ENCODE measurements around the gene PLCB2. TPM values are rescaled to one million over a fixed set of nuclear protein-coding genes. Genes with fewer than 3 reads are reported as not detected.

Gene PLCB2
- total and polyA plus RNA-seq, 7 donors, result 0.73 to 4.6 (median 2.0) TPM

GRCh38 chr15:40282869-40283614, 24.7 kb downstream of the PLCB2 start, which contains the start of gene ANKRD63:
ANKRD63 (minus strand) TSS chr15:40283064; CDS start chr15:40282586, 478 bp downstream.
- Histone ChIP-seq H3K36me3 (ENCODE audit: insufficient read depth in 1 of 2, low read depth in 1 of 2) (no peaks in the 10 kb centered on the region), H3K27me3 (ENCODE audit: insufficient read depth in 3 of 3, low read length in 2 of 3) (peaks cover 0 to 51% (median 34%) of the 10 kb centered on the region in 3 donors), H3K4me1 (peaks cover 12% of the 10 kb centered on the region), H3K4me3 (peak within 1 kb of the TSS; percentile 67), H3K9me3 (no peaks in the 10 kb centered on the region), H3K27ac (no peak within 1 kb of the TSS)
- no peak for TF ChIP-seq CTCF (IDR thresholded peaks at IDR 0.05)
- peak in 3 of 4 donors; percentile 9 to 45 (median 18) for ATAC-seq
- intact Hi-C loops (cut with DNase I), result no loop called here
- WGBS, 3 donors, result 2 to 3% (median 2%) methylated on average over 54 to 76 of the region's 76 CpGs
- DNase-seq, result peak in 1 of 2 donors; percentile 38

GRCh38 chr15:40282147-40282868, 25.4 kb downstream of the PLCB2 start:
- intact Hi-C loops (cut with DNase I), result no loop called here
- WGBS, 3 donors, result 1 to 2% (median 1%) methylated on average over 55 to 92 of the region's 92 CpGs
- Histone ChIP-seq H3K4me3 (peak overlapping the region; percentile 67), H3K36me3 (ENCODE audit: insufficient read depth in 1 of 2, low read depth in 1 of 2) (no peaks in the 10 kb centered on the region), H3K27ac (no peak overlapping the region), H3K4me1 (peaks cover 10% of the 10 kb centered on the region), H3K9me3 (no peaks in the 10 kb centered on the region), H3K27me3 (ENCODE audit: insufficient read depth in 3 of 3, low read length in 2 of 3) (peaks cover 0 to 52% (median 39%) of the 10 kb centered on the region in 3 donors)
- TF ChIP-seq CTCF (IDR thresholded peaks at IDR 0.05), result peak; percentile 25
- peak; percentile 43 to 71 (median 56) for ATAC-seq
- DNase-seq, result peak in 1 of 2 donors; percentile 76

DNA sequence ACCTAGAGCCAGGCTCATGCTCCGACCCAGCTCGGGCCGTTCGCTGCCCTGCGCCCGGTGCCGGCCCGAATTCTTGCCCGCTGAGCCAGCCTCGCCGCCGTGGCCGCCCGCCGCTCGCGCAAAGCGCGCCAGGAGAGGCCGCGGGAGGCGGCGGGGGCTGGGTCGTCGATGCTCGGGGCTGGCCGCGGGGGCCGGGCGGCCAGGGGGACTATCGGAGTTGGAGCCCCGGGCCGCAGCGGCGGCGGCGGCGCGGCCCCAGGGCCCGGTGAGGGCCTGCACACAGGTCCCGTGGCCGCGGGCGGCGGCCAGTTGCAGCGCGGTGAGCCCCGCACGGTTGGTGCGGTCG, 26.0 kb downstream of the PLCB2 start:
- peaks cover 0 to 52% (median 39%) of the 10 kb centered on the region in 3 donors for H3K27me3 ChIP-seq (ENCODE audit: insufficient read depth in 3 of 3, low read length in 2 of 3)
- no peaks in the 10 kb centered on the region for H3K36me3 ChIP-seq (ENCODE audit: insufficient read depth in 1 of 2, low read depth in 1 of 2)
- 1 to 4% (median 2%) methylated on average over 11 to 51 of the region's 51 CpGs for WGBS, 3 donors
- peaks cover 9% of the 10 kb centered on the region for H3K4me1 ChIP-seq
- ATAC-seq (no peak), DNase-seq (no peak)
- H3K9me3 ChIP-seq, result no peaks in the 10 kb centered on the region
- no peak overlapping the region for H3K27ac ChIP-seq
- intact Hi-C loops (cut with DNase I), result no loop called here
- H3K4me3 ChIP-seq, result peak overlapping the region; percentile 67
- TF ChIP-seq CTCF (IDR thresholded peaks at IDR 0.05), result no peak

GRCh38 chr15:40281057-40281800, 26.5 kb downstream of the PLCB2 start:
- no peak for TF ChIP-seq CTCF (IDR thresholded peaks at IDR 0.05)
- Histone ChIP-seq H3K9me3 (no peaks in the 10 kb centered on the region), H3K27me3 (ENCODE audit: insufficient read depth in 3 of 3, low read length in 2 of 3) (peaks cover 0 to 52% (median 39%) of the 10 kb centered on the region in 3 donors), H3K4me1 (peaks cover 9% of the 10 kb centered on the region), H3K27ac (no peak overlapping the region), H3K4me3 (peak overlapping the region; percentile 67), H3K36me3 (ENCODE audit: insufficient read depth in 1 of 2, low read depth in 1 of 2) (no peaks in the 10 kb centered on the region)
- 43 to 49% (median 47%) methylated on average over 41 to 43 of the region's 43 CpGs for WGBS, 3 donors
- DNase-seq (no peak), ATAC-seq (no peak)
- intact Hi-C loops (cut with DNase I), result no loop called here
